ENCODE results near the gene IRX1.

Gene IRX1

DNA sequence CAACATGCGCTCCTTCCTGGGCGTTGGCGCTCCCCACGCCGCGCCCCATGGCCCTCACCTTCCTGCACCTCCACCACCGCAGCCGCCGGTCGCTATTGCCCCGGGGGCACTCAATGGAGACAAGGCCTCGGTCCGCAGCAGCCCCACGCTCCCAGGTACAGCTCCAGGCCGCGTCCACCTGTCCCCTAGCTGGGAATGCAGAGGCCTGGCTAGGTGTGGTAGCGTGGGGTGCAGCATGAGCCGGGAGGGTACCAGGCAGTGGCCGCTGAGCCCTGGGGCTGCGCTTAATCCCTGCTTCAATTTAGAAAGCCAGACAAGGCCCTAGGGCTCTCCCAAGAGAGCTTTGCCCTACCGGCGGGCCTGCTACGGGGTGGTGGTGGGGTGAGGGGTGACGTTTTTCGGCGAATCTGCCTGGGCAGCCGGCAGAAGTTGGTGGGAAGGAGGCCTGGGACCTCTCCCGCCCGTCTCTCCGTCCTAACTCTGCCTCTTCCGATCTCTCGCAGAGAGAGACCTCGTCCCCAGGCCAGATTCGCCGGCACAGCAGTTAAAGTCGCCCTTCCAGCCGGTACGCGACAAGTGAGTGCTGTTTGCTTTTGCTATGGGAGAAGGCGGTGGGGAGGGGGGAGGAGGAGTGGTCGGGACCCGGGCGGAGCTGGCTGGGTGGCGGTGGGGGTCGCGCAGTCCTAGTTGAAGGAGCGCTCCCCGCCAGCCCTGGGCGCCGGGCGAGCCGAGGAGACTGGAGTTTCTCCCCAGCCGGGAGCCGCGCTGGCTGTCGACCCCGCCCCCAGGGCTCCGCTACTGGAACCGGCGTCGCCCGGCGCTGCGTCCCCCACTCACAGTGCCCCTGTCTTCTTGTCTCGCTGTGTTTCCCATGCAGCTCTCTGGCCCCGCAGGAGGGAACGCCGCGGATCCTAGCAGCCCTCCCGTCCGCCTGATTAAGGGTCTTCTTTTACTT, 4.8 kb downstream of the IRX1 start:
- no peak for DNase-seq (ENCODE audit: low read depth in 2 of 2)

- DNase-seq (ENCODE audit: low read depth in 2 of 2) = no peak
These were observed 5.6 kb downstream of the IRX1 start for GRCh38 chr5:3601061-3601710.

GRCh38 chr5:3601911-3602782, 6.5 kb downstream of the IRX1 start:
- no peak for DNase-seq (ENCODE audit: low read depth in 2 of 2)

GRCh38 chr5:3602785-3603502, 7.3 kb downstream of the IRX1 start:
- no peak for DNase-seq (ENCODE audit: low read depth in 2 of 2)

GRCh38 chr5:3604501-3604900, 8.9 kb downstream of the IRX1 start:
- no peak for DNase-seq (ENCODE audit: low read depth in 2 of 2)

DNA sequence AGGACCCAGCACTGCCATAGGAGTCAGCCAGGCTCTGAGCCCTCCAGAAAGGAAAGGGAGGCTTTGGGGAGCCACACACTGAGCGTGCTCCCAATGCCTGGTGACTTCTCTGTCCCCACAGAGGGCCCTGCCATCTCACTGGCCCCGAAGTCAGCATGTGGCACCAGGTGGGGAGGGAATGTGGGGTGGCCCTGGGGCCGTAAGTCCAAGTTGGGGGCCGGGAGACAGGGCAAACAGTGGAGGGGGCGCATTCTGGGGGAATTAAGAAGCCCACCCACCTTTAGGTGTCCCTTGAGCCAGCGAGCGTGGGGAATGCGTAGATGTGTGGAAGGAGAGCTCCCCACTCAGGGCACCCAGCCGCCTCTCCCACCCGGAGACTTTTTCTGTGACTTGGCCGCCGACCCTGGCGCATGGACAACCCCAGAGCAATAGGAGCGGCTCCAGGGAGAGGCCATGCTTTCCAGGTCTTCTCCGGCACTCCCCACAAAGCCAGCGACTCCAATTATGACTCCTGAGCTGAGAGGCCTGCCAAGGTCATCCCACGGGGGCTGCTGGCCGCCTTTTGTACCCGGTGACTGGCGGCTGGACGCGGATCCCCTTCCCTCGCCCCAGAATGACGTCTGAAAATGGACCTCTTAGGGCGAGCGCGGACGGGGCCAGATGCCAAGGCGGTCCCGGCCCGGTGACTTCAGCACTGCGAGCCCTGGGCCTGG, 9.8 kb downstream of the IRX1 start:
- no peak for DNase-seq (ENCODE audit: low read depth in 2 of 2)

DNA sequence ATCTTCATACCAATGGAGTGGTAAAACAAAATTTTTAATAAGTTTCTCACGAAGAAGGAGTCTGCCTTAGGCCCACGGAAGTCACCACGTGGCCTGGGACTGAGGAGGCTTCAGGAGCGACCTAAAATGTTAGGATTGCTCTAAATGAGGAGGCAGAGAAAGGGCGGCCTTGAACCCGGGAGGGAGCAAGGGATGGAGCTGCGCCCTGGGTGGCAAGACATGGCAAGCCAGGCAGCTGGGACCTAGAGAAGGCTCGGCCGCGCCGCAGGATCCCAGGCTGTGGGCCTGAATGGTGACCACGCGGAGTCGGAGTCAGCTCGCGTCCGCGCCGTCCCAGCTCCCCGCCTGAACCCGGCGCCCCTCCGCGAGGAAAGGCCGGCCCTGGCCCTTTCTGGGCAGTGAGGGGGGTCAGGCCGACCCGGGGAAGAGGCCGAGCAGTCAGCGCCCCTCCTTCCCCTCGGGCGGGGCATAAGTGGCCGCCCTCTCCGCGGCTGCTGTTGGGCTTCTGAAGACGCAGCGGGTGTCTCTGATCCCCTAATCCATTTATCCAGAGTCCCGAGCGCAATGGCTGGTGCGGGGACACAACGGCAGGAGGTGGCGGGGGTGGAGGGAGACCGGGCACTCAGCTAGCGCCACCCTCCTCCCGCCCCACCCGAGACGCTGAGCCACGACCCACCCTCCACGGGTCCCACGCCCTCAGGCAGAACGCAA, 10.6 kb downstream of the IRX1 start:
- no peak for DNase-seq (ENCODE audit: low read depth in 2 of 2)

- DNase-seq (ENCODE audit: low read depth in 2 of 2) = no peak
These were observed 12.0 kb downstream of the IRX1 start for GRCh38 chr5:3607541-3608181.

GRCh38 chr5:3609120-3609681, 13.6 kb downstream of the IRX1 start:
- no peak for DNase-seq (ENCODE audit: low read depth in 2 of 2)

DNA sequence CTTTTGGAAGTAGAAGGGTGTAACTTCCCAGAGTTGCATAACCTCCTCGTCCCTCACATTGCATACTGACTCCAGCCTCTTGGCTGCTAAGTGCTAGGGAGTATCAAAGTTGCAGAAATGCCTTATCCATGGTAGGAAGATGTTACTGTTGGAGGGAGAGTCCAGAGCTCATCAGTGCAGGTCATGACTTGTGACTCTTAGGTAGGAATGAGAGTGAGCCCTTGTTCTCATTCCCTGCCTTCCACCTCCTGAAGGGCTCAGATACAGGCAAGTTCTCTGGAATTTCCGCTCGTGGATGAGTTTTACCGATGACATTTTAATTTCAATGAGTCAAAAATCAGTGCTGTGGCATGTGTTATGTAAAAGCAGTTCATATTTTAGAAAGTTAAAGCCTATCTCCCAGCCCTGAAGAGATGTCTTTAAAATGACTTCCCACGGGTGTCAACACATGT, 17.0 kb downstream of the IRX1 start:
- DNase-seq (ENCODE audit: low read depth in 2 of 2) = no peak

DNA sequence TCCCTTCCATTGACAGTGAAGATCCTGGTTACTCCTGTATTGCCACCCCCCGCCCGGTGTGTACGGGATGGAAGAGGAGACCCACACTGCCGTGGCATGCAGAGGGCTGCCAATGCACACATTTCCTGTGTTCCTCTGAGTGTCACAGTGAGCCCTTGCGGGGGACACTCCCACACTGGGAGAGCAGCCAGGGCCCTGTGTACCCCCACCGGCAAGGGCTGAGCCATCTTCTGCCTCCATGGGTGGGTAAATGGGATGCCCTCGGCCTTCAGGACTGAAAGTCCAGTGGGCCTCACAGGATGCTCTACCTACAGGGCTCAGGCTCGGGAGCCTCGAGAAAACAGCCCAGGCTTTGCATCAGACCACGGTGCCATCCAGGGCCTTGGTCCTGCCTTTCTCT, 18.1 kb downstream of the IRX1 start:
- DNase-seq (ENCODE audit: low read depth in 2 of 2) = no peak

GRCh38 chr5:3615217-3615616, 19.6 kb downstream of the IRX1 start:
- DNase-seq (ENCODE audit: low read depth in 2 of 2) = no peak

DNA sequence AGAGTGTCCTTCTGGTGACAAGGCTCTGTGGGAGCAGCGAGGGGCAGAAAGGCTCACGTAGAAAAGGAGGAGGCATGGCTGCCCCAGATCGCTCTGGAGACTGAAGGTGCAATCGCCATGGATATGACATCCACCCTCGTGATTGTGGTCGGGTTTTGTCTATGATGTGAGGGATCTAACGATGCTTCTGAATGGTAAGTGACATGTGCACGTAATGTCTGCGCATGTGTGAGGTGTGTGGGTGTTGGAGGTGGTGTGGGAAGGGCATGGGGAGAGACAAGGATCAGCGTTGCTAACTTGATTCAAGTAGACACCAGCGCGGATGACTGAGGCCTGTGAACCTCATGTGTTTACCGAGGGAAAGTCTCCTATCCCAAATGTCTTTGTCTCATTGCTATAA, 20.2 kb downstream of the IRX1 start:
- DNase-seq (ENCODE audit: low read depth in 2 of 2) = no peak

GRCh38 chr5:3619579-3619978, 23.9 kb downstream of the IRX1 start:
- DNase-seq (ENCODE audit: low read depth in 2 of 2) = no peak

GRCh38 chr5:3622961-3623360, 27.3 kb downstream of the IRX1 start:
- no peak for DNase-seq (ENCODE audit: low read depth in 2 of 2)

DNA sequence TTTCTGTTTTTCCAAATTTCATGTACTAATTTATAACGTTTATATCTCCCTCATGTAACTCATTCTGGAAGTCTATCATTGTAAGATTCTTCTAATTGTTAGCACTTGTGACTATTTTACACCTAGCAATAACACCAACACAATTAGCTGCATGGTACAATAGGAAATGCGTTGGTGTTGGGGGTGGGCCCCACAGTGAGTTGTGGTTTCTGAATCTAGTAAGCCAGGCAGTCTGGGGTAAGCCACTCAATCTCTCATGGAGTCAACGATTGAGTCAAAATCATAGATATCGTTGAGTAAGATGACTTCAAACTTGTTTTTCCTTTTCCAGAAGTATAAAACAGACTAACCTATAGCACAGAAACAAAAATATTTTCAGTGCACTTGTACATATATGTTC, 30.0 kb downstream of the IRX1 start:
- no peak for DNase-seq (ENCODE audit: low read depth in 2 of 2)

DNA sequence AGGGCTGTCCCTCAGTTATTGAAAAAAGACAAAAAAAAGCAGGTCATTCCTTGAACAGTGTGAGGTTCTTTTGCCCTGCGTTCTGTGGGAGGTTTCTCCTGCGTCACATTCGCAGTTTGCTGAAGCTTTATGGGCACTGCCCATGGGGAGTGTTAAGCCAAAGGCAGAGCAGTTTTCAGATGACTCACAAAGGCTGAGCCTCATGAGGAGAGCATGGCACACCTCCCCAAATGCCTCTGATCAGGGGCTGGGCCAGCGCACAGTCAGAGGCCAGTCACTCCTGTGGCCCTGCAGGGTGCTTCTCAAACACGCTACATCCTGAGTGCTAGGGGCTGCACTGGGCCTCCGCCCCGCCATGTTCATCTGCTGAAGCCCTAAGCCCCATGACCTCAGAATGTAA, 38.4 kb downstream of the IRX1 start:
- DNase-seq (ENCODE audit: low read depth in 2 of 2) = no peak

- no peak for DNase-seq (ENCODE audit: low read depth in 2 of 2)
These were observed 43.5 kb downstream of the IRX1 start for GRCh38 chr5:3639175-3639574.

- DNase-seq (ENCODE audit: low read depth in 2 of 2) = no peak
These were observed 46.6 kb downstream of the IRX1 start for GRCh38 chr5:3642231-3642630.
